NB4 (cell line): ENCODE results near the gene SKIC8.

Experiments used
- MYC ChIP-seq: IDR thresholded peaks from 2 replicates; pipeline ENCODE4 v1.6.1; 2011; ENCODE audit warnings: low read depth, low read length
- POLR2A ChIP-seq: IDR thresholded peaks from 2 replicates; pipeline ENCODE4 v1.6.1; 2011; ENCODE audit warnings: mild to moderate bottlenecking; ENCODE audit not compliant: insufficient read length; ENCODE audit errors: extremely low read depth

- no peak for TF ChIP-seq MYC
- TF ChIP-seq POLR2A, result no peak
Measured at GRCh38 chr15:78315686-78316282, 16.4 kb upstream of the SKIC8 start.
